Neuronal stem cell (in vitro differentiated cells): ENCODE data around the gene GATAD2B.
"Not testable (repeated sequence)": the region's sequence is repeated elsewhere in the genome, so short reads cannot be mapped to it uniquely, and the experiment has no call there.

ENCODE experiments used
- DNase-seq: peaks from one replicate; pipeline ENCODE4 v3.0.0-alpha.2; 2013; ENCODE audit warnings: low spot score
- H2AFZ ChIP-seq: one replicate; pipeline ENCODE4 v1.6.1; 2013; ENCODE audit warnings: mild to moderate bottlenecking, low read length, inconsistent platforms
- H2AK5ac ChIP-seq: 2 replicates; pipeline ENCODE4 v1.6.1; 2013; ENCODE audit warnings: low read depth, mild to moderate bottlenecking, inconsistent platforms, low read length, moderate library complexity, mixed read lengths
- H2BK120ac ChIP-seq: 2 replicates; pipeline ENCODE4 v1.6.1; 2013; ENCODE audit warnings: low read depth, mild to moderate bottlenecking, inconsistent platforms, low read length, moderate library complexity, mixed read lengths
- H2BK12ac ChIP-seq: one replicate; pipeline ENCODE4 v1.6.1; 2013; ENCODE audit warnings: low read length, inconsistent platforms
- H2BK15ac ChIP-seq: 2 replicates; pipeline ENCODE4 v1.6.1; 2013; ENCODE audit warnings: mild to moderate bottlenecking, low read length, inconsistent platforms, mixed read lengths
- H2BK5ac ChIP-seq: one replicate; pipeline ENCODE4 v1.6.1; 2013; ENCODE audit warnings: inconsistent platforms, mild to moderate bottlenecking, low read length, moderate library complexity
- H3K14ac ChIP-seq: one replicate; pipeline ENCODE4 v1.6.1; 2013; ENCODE audit warnings: low read length, inconsistent platforms
- H3K18ac ChIP-seq: 2 replicates; pipeline ENCODE4 v1.6.1; 2013; ENCODE audit warnings: low read length, inconsistent platforms
- H3K23ac ChIP-seq: 2 replicates; pipeline ENCODE4 v1.6.1; 2013; ENCODE audit warnings: low read depth, mild to moderate bottlenecking, mixed read lengths, low read length, inconsistent platforms; ENCODE audit not compliant: poor library complexity
- H3K27ac ChIP-seq: replicated peaks from 3 replicates; pipeline ENCODE4 v1.5.1; 2013; ENCODE audit warnings: low read length, inconsistent platforms
- H3K27me3 ChIP-seq, 3 experiments: 2 replicates each; pipeline ENCODE4 v1.6.1; 2013; ENCODE audit warnings: low read length in 3 of 3, mild to moderate bottlenecking in 2 of 3, inconsistent platforms in 1 of 3, low read depth in 1 of 3, mixed read lengths in 1 of 3, moderate library complexity in 1 of 3; ENCODE audit not compliant: control insufficient read depth in 3 of 3, insufficient read depth in 3 of 3
- H3K36me3 ChIP-seq, 2 donors: replicated peaks in 1 of 2; 2 replicates each; pipeline ENCODE4 v1.6.1; 2013; ENCODE audit warnings: low read length in 2 of 2; ENCODE audit not compliant: control insufficient read depth in 2 of 2, insufficient read depth in 2 of 2
- H3K4ac ChIP-seq: 2 replicates; pipeline ENCODE4 v1.6.1; 2013; ENCODE audit warnings: inconsistent platforms, mild to moderate bottlenecking, low read length, moderate library complexity
- H3K4me1 ChIP-seq, 2 donors: 1 replicate in 1 of 2; 2 replicates in 1 of 2; pipeline ENCODE4 v1.6.1; 2013; ENCODE audit warnings: low read length in 2 of 2, low read depth in 1 of 2; ENCODE audit not compliant: control insufficient read depth in 2 of 2, insufficient read depth in 1 of 2
- H3K4me2 ChIP-seq: one replicate; pipeline ENCODE4 v1.6.1; 2013; ENCODE audit warnings: mild to moderate bottlenecking, low read length, inconsistent platforms; ENCODE audit not compliant: insufficient read depth, poor library complexity, severe bottlenecking
- H3K4me3 ChIP-seq, 2 donors: 2 replicates each; pipeline ENCODE4 v1.5.1; 2013; ENCODE audit warnings: low read length in 2 of 2, mild to moderate bottlenecking in 2 of 2, inconsistent platforms in 1 of 2, moderate library complexity in 1 of 2
- H3K79me1 ChIP-seq: one replicate; pipeline ENCODE4 v1.6.1; 2013; ENCODE audit warnings: low read depth, mild to moderate bottlenecking, inconsistent platforms, low read length, moderate library complexity
- H3K9ac ChIP-seq: one replicate; pipeline ENCODE4 v1.6.1; 2013; ENCODE audit warnings: mild to moderate bottlenecking, low read depth, low read length, inconsistent platforms; ENCODE audit not compliant: poor library complexity
- H3K9me3 ChIP-seq, 2 donors: replicated peaks in 1 of 2; 2 replicates each; pipeline versions ENCODE3 to v1.6.1; 2013; ENCODE audit warnings: low read length in 2 of 2, mild to moderate bottlenecking in 2 of 2, inconsistent platforms in 1 of 2, low read depth in 1 of 2, mixed read lengths in 1 of 2, moderate library complexity in 1 of 2; ENCODE audit not compliant: control insufficient read depth in 2 of 2, insufficient read depth in 1 of 2
- H4K8ac ChIP-seq: one replicate; pipeline ENCODE4 v1.6.1; 2013; ENCODE audit warnings: low read depth, mild to moderate bottlenecking, inconsistent platforms, low read length, moderate library complexity
- H4K91ac ChIP-seq: one replicate; pipeline ENCODE4 v1.6.1; 2013; ENCODE audit warnings: low read length, low read depth, mild to moderate bottlenecking, inconsistent platforms; ENCODE audit not compliant: poor library complexity
- WGBS, 2 donors: extraction: QIAGEN DNeasy Blood & Tissue Kit; methylation state at CpG; one replicate each; pipeline ENCODE4 v1.1.7; 2013; ENCODE audit warnings: missing lambda C conversion rate in 2 of 2, mixed read lengths in 1 of 2; ENCODE audit not compliant: insufficient read length in 2 of 2, insufficient replicate concordance in 1 of 2; ENCODE audit errors: extremely low coverage in 2 of 2; 5-methylcytosine and 5-hydroxymethylcytosine counted together

GATAD2B gene

DNA sequence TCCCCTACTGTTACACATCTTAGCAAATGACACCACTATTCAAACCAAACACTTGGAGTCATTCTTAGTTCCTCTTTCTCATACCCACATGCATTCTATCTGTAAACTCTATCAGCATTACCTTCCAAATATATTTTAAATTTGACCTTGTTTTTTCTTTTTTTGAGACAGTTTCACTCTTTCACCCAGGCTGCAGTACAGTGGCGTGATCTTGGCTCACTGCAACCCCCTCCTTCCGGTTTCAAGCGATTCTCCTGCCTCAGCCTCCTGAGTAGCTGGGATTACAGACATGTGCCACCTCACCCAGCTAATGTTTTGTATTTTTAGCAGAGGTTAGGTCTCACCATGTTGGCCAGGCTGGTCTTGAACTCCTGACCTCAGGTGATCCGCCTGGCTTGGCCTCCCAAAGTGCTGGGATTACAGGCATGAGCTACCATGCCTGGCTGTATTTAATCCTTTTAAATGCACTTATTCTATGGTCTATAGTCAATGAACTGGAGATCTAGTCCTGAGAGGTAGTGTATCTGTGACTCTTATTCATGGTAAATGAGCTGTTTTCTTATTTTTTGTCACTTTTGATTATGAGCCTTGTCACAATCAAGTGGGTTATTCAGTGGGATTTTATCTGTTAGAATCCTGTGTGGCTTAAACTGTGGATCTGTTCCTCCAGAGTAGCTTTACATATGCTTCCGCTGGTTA lies 73.1 kb downstream of the GATAD2B start:
- H2BK120ac ChIP-seq, result no peak overlapping the region
- DNase-seq, result no peak
- H2BK5ac ChIP-seq, result no peak overlapping the region
- H3K4ac ChIP-seq, result no peak overlapping the region
- H2BK12ac ChIP-seq, result no peak overlapping the region
- no peak overlapping the region for H3K23ac ChIP-seq
- no peak overlapping the region for H3K18ac ChIP-seq
- H3K79me1 ChIP-seq, result no peaks in the 10 kb centered on the region
- peaks cover 8 to 30% of the 10 kb centered on the region in 2 donors for H3K36me3 ChIP-seq
- no CpG with 5 or more reads among the region's 5 CpGs for WGBS, 2 donors
- H2AK5ac ChIP-seq, result no peak overlapping the region
- no peak overlapping the region for H4K91ac ChIP-seq
- no peak overlapping the region for H3K4me2 ChIP-seq
- H2BK15ac ChIP-seq, result no peak overlapping the region
- H3K9me3 ChIP-seq, result no peaks in the 10 kb centered on the region
- H3K9ac ChIP-seq, result no peak overlapping the region
- no peak overlapping the region for H4K8ac ChIP-seq
- H3K14ac ChIP-seq, result no peak overlapping the region
- H3K27ac ChIP-seq, result no peak overlapping the region
- H3K27me3 ChIP-seq, result no peaks in the 10 kb centered on the region
- no peak overlapping the region for H3K4me3 ChIP-seq
- no peaks in the 10 kb centered on the region for H3K4me1 ChIP-seq
- H2AFZ ChIP-seq, result no peak overlapping the region

- Histone ChIP-seq H3K23ac (no peak overlapping the region), H2AFZ (no peak overlapping the region), H3K4me1 (no peaks in the 10 kb centered on the region), H3K9ac (no peak overlapping the region), H3K18ac (no peak overlapping the region), H4K91ac (no peak overlapping the region), H3K79me1 (no peaks in the 10 kb centered on the region), H3K9me3 (no peaks in the 10 kb centered on the region), H3K4ac (no peak overlapping the region), H2BK5ac (no peak overlapping the region), H2BK120ac (no peak overlapping the region), H3K27ac (no peak overlapping the region), H2BK12ac (no peak overlapping the region), H2BK15ac (no peak overlapping the region), H4K8ac (no peak overlapping the region), H3K27me3 (no peaks in the 10 kb centered on the region), H3K4me3 (no peak overlapping the region), H3K4me2 (no peak overlapping the region), H3K14ac (no peak overlapping the region), H2AK5ac (no peak overlapping the region), H3K36me3 (peaks cover 8 to 28% of the 10 kb centered on the region in 2 donors)
- WGBS, 2 donors, result no CpG with 5 or more reads among the region's 5 CpGs
- DNase-seq, result no peak
Observed at GRCh38 chr1:153848805-153849204, 74.0 kb downstream of the GATAD2B start.

DNA sequence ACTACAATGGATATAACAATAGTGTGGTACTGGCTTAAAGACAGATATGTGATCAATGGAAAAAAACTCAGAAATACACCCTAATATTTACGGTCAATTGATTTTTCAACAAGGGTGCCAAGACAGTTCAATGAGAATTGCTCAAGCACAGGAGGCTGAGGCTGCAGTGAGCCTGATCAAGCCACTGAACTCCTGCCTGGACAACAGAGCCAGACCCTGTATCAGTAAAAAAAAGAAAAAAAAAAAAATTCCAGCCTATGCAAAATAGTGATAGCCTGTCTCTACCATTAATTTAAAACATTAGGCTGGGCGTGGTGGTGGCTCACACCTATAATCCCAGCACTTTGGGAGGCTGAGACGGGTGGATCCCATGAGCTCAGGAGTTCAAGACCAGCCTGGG lies 77.6 kb downstream of the GATAD2B start:
- Histone ChIP-seq H4K91ac (no peak overlapping the region), H3K27ac (no peak overlapping the region), H3K4me3 (no peak overlapping the region), H2BK15ac (no peak overlapping the region), H3K27me3 (no peaks in the 10 kb centered on the region), H2AK5ac (no peak overlapping the region), H3K23ac (no peak overlapping the region), H3K4me1 (no peaks in the 10 kb centered on the region), H2BK5ac (no peak overlapping the region), H3K36me3 (peaks cover 1 to 3% of the 10 kb centered on the region in 2 donors), H2BK12ac (no peak overlapping the region), H3K14ac (no peak overlapping the region), H3K18ac (no peak overlapping the region), H2AFZ (no peak overlapping the region), H3K4ac (no peak overlapping the region), H4K8ac (no peak overlapping the region), H3K79me1 (no peaks in the 10 kb centered on the region), H2BK120ac (no peak overlapping the region), H3K4me2 (no peak overlapping the region), H3K9me3 (no peaks in the 10 kb centered on the region), H3K9ac (no peak overlapping the region)
- DNase-seq, result no peak
- no CpG with 5 or more reads among the region's 3 CpGs for WGBS, 2 donors

- H2BK5ac ChIP-seq, DNase-seq, H3K79me1 ChIP-seq, H3K4me3 ChIP-seq, H3K14ac ChIP-seq, H3K27ac ChIP-seq, H3K4ac ChIP-seq, H2AFZ ChIP-seq, H3K9ac ChIP-seq, H2BK120ac ChIP-seq, H2BK15ac ChIP-seq, H4K8ac ChIP-seq, H3K36me3 ChIP-seq, H4K91ac ChIP-seq, H3K9me3 ChIP-seq, H2AK5ac ChIP-seq, H2BK12ac ChIP-seq, H3K27me3 ChIP-seq, H3K4me1 ChIP-seq, H3K23ac ChIP-seq, H3K18ac ChIP-seq, H3K4me2 ChIP-seq: not testable (repeated sequence)
- WGBS, 2 donors, result no CpG with 5 or more reads among the region's 3 CpGs
Observed at GRCh38 chr1:153844349-153844748, 78.4 kb downstream of the GATAD2B start.
